Mucosa of descending colon (tissue), 3 donors: Measurements from ENCODE around the gene DRAXIN. TPM values are rescaled to one million over a fixed set of nuclear protein-coding genes. Genes with fewer than 3 reads are reported as not detected.

ENCODE experiments used
- ATAC-seq: fragments of 200-7000 bp; cut with Tn5 transposase; one replicate; pipeline ENCODE4 v1.9.1; 2020; ENCODE audit warnings: mild to moderate bottlenecking, moderate library complexity
- DNase-seq, 3 donors: peaks; one replicate each; pipeline ENCODE4 v3.0.0-alpha.2; 2020
- H3K36me3 ChIP-seq: fragments of 200-600 bp; one replicate; pipeline ENCODE4 v1.8.0; 2021; ENCODE audit warnings: low read depth, mild to moderate bottlenecking
- H3K4me1 ChIP-seq: fragments of 200-600 bp; one replicate; pipeline ENCODE4 v1.8.0; 2021; ENCODE audit warnings: low read depth, mild to moderate bottlenecking
- H3K4me3 ChIP-seq: fragments of 200-600 bp; one replicate; pipeline ENCODE4 v1.8.0; 2021; ENCODE audit warnings: mild to moderate bottlenecking
- H3K9me3 ChIP-seq: fragments of 200-600 bp; one replicate; pipeline ENCODE4 v1.8.0; 2021; ENCODE audit warnings: mild to moderate bottlenecking
- intact Hi-C, 2 donors: fragments of 100-400 bp; cut with DNase I in 1 of 2; cut with micrococcal nuclease in 1 of 2; formaldehyde crosslinking; loops; one replicate each; pipeline versions ENCODE4 v1.11.0 to v1.11.1; 2022; cut with DNase I, micrococcal nuclease
- total RNA-seq, 3 donors: library from RNA; stranded (reverse); fragmentation: NEBNext Ultra II Directional in 2 of 3; extraction: Animal tissue kit (Norgen Biotek cat#: 25700) in 2 of 3; gene quantifications; one replicate each; pipeline versions ENCODE4 v1.2.1 to v1.2.4, GENCODE V29; 2021 to 2023
- TF ChIP-seq, protein P1 (sequence below): fragments of 200-600 bp; IDR thresholded peaks from one replicate; pipeline ENCODE4 v1.8.0; 2022; ENCODE audit warnings: antibody characterized with exemption, mild to moderate bottlenecking
- donor health status: DM: no; HTN: no; CAD: no; lungs with moderate emphysema.
- donor health status: DM: no; HTN: no; CAD: no.
- donor health status: DM: no; HTN: yes; CAD: no.

DRAXIN gene
- total RNA-seq, 3 donors from 2014 or later: 0.10 to 0.19 (median 0.17) TPM

DNA sequence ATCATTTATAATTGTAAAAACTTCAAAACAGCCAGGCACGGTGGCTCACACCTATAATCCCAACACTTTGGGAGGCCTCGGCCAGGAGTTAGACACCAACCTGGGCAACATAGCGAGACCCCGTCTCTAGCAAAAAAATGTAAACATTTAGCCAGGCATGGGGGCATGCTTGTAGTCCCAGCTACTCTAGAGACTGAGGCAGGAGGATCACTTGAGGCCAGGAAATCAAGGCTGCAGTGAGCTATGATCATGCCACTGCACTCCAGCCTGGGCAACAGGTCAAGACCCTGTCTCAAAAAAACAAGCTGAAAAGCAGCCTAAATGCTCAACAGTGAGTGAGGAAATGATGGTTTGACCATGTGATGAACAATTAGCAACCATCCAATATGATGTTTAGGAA, 77.8 kb downstream of the DRAXIN start:
- intact Hi-C loops: no loop called here
- no peak for ATAC-seq

GRCh38 chr1:11770011-11770410, 78.5 kb downstream of the DRAXIN start:
- Histone ChIP-seq H3K4me3 (no peak overlapping the region), H3K36me3 (no peaks in the 10 kb centered on the region), H3K9me3 (no peaks in the 10 kb centered on the region), H3K4me1 (no peaks in the 10 kb centered on the region)
- TF ChIP-seq, protein P1, sequence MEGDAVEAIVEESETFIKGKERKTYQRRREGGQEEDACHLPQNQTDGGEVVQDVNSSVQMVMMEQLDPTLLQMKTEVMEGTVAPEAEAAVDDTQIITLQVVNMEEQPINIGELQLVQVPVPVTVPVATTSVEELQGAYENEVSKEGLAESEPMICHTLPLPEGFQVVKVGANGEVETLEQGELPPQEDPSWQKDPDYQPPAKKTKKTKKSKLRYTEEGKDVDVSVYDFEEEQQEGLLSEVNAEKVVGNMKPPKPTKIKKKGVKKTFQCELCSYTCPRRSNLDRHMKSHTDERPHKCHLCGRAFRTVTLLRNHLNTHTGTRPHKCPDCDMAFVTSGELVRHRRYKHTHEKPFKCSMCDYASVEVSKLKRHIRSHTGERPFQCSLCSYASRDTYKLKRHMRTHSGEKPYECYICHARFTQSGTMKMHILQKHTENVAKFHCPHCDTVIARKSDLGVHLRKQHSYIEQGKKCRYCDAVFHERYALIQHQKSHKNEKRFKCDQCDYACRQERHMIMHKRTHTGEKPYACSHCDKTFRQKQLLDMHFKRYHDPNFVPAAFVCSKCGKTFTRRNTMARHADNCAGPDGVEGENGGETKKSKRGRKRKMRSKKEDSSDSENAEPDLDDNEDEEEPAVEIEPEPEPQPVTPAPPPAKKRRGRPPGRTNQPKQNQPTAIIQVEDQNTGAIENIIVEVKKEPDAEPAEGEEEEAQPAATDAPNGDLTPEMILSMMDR: no peak
- DNase-seq (no peak), ATAC-seq (no peak)
- intact Hi-C loops: no loop called here

More for the DNA sequence above, 77.8 kb downstream of the DRAXIN start:
- no peaks in the 10 kb centered on the region for H3K4me1 ChIP-seq
- H3K36me3 ChIP-seq: no peaks in the 10 kb centered on the region
- no peak overlapping the region for H3K4me3 ChIP-seq
- DNase-seq: no peak
- TF ChIP-seq, protein P1: no peak
- no peaks in the 10 kb centered on the region for H3K9me3 ChIP-seq

- Histone ChIP-seq H3K9me3 (no peaks in the 10 kb centered on the region), H3K36me3 (no peaks in the 10 kb centered on the region), H3K4me3 (no peak overlapping the region), H3K4me1 (no peaks in the 10 kb centered on the region)
- TF ChIP-seq, protein P1: no peak
- ATAC-seq: no peak
- DNase-seq: no peak
- intact Hi-C loops: no loop called here
Measured at GRCh38 chr1:11771481-11772043, 80.1 kb downstream of the DRAXIN start.

GRCh38 chr1:11772458-11772857, 80.9 kb downstream of the DRAXIN start:
- no peak overlapping the region for H3K4me3 ChIP-seq
- DNase-seq (no peak), ATAC-seq (no peak)
- H3K36me3 ChIP-seq: no peaks in the 10 kb centered on the region
- no peaks in the 10 kb centered on the region for H3K4me1 ChIP-seq
- TF ChIP-seq, protein P1: no peak
- H3K9me3 ChIP-seq: no peaks in the 10 kb centered on the region
- intact Hi-C loops: no loop called here

DNA sequence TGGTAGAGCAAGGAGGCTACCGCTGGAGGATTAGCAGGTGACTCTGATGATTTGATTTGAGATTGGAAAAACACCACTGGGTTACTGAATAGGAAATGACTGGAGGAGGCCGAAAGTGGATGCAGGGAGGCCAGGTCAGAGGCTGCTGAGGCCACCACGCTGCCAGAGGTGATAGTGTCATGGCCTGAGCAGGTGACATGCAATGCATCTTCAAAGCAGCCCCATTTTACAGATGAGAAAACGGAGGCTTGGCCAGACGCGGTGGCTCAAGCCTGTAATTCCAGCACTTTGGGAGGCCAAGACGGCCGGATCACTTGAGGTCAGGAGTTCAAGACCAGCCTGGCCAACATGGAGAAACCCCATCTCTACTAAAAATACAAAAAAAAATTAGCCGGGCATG, 83.2 kb downstream of the DRAXIN start:
- DNase-seq (no peak), ATAC-seq (no peak)
- Histone ChIP-seq H3K9me3 (no peaks in the 10 kb centered on the region), H3K4me1 (no peaks in the 10 kb centered on the region), H3K4me3 (no peak overlapping the region), H3K36me3 (no peaks in the 10 kb centered on the region)
- TF ChIP-seq, protein P1: no peak
- intact Hi-C loops: no loop called here

Other genes with a start within 250 kb of the DRAXIN start
- gene DISP3, start 212.6 kb upstream of the DRAXIN start, total RNA-seq: under 1 TPM; 0.17 to 0.23 (median 0.19) TPM
- gene FBXO2, start 37.3 kb upstream of the DRAXIN start, total RNA-seq: 1 to 10 TPM in 1 of 3 donors, under 1 TPM in 2; 0.23 to 8.6 (median 0.63) TPM
- 10 to 100 TPM in 1 of 3 donors, 1 to 10 TPM in 2; 6.5 to 19.1 (median 6.6) TPM for gene FBXO44, start 36.8 kb upstream of the DRAXIN start, total RNA-seq
- gene FBXO6, start 27.5 kb upstream of the DRAXIN start, total RNA-seq: 1 to 10 TPM; 3.8 to 7.5 (median 6.3) TPM
- 10 to 100 TPM in 2 of 3 donors, 1 to 10 TPM in 1; 5.1 to 21.2 (median 16.3) TPM for gene MAD2L2, start 10.6 kb upstream of the DRAXIN start, total RNA-seq
- gene AGTRAP, start 44.4 kb downstream of the DRAXIN start, total RNA-seq: 10 to 100 TPM; 11.8 to 23.4 (median 22.6) TPM
- under 1 TPM in 1 of 3 donors, not detected in 2; 0.60 TPM for gene C1orf167, start 70.5 kb downstream of the DRAXIN start, total RNA-seq
- gene MTHFR, start 114.3 kb downstream of the DRAXIN start, total RNA-seq: 10 to 100 TPM; 36.6 to 43.2 (median 42.5) TPM
- 10 to 100 TPM; 20.8 to 29.7 (median 24.3) TPM for gene CLCN6, start 114.5 kb downstream of the DRAXIN start, total RNA-seq
- gene NPPA, start 156.1 kb downstream of the DRAXIN start, total RNA-seq: 1 to 10 TPM in 1 of 3 donors, under 1 TPM in 1, not detected in 1; 0.35 to 2.0 TPM
- gene NPPB, start 167.2 kb downstream of the DRAXIN start, total RNA-seq: not detected
- 100 to 1,000 TPM in 1 of 3 donors, 10 to 100 TPM in 2; 69.6 to 102 (median 88.6) TPM for gene KIAA2013, start 234.7 kb downstream of the DRAXIN start, total RNA-seq
- 10 to 100 TPM; 33.7 to 68.6 (median 35.4) TPM for gene PLOD1, start 243.0 kb downstream of the DRAXIN start, total RNA-seq